ENCODE data around the gene SMYD3.

- no peak for TF ChIP-seq NFYB (IDR thresholded peaks at IDR 0.05; ENCODE audit: insufficient read depth, low read depth, low read length)
- TF ChIP-seq, protein P1, sequence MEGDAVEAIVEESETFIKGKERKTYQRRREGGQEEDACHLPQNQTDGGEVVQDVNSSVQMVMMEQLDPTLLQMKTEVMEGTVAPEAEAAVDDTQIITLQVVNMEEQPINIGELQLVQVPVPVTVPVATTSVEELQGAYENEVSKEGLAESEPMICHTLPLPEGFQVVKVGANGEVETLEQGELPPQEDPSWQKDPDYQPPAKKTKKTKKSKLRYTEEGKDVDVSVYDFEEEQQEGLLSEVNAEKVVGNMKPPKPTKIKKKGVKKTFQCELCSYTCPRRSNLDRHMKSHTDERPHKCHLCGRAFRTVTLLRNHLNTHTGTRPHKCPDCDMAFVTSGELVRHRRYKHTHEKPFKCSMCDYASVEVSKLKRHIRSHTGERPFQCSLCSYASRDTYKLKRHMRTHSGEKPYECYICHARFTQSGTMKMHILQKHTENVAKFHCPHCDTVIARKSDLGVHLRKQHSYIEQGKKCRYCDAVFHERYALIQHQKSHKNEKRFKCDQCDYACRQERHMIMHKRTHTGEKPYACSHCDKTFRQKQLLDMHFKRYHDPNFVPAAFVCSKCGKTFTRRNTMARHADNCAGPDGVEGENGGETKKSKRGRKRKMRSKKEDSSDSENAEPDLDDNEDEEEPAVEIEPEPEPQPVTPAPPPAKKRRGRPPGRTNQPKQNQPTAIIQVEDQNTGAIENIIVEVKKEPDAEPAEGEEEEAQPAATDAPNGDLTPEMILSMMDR (IDR thresholded peaks at IDR 0.05 in 2 of 3, conservative IDR thresholded peaks at IDR 0.05 in 1 of 3; ENCODE audit: control insufficient read depth in 2 of 3, extremely low read depth in 1 of 3, insufficient read depth in 1 of 3, low read depth in 3 of 3, low read length in 3 of 3) = peak; percentile 66 to 79 (median 74)
Observed at GRCh38 chr1:246492611-246493245, 14.4 kb downstream of the SMYD3 start.
